Mammary epithelial cell (primary cell): Measurements from ENCODE around the gene RTKN2.

ENCODE experiments used
- CTCF ChIP-seq, 2 donors: IDR thresholded peaks in 1 of 2; conservative IDR thresholded peaks in 1 of 2; 2 replicates each; pipeline ENCODE4 v1.5.1; 2011 to 2012; ENCODE audit warnings: inconsistent platforms in 2 of 2, low read length in 2 of 2, mild to moderate bottlenecking in 2 of 2, control low read depth in 1 of 2, low read depth in 1 of 2; ENCODE audit not compliant: insufficient read depth in 1 of 2; ENCODE audit errors: extremely low read depth in 1 of 2
- EZH2 ChIP-seq: IDR thresholded peaks from 2 replicates; pipeline ENCODE4 v1.6.1; 2012; ENCODE audit warnings: low read length, inconsistent platforms, borderline replicate concordance

GRCh38 chr10:62259456-62259855 lies 9.2 kb downstream of the RTKN2 start:
- TF ChIP-seq CTCF (conservative IDR thresholded peaks at IDR 0.05 in 1 of 2, IDR thresholded peaks at IDR 0.05 in 1 of 2; ENCODE audit: extremely low read depth in 1 of 2, insufficient read depth in 1 of 2, low read depth in 1 of 2, low read length in 2 of 2), result no peak
- TF ChIP-seq EZH2, result no peak
